HepG2 (cell line): Measurements from ENCODE around the gene CCDC183. TPM values are rescaled to one million over a fixed set of nuclear protein-coding genes. Genes with fewer than 3 reads are reported as not detected.

Experiments used
- AGO2 ChIP-seq: fragments of 200-400 bp; formaldehyde crosslinking; optimal IDR thresholded peaks from 2 replicates; pipeline ENCODE3; 2017; ENCODE audit warnings: mild to moderate bottlenecking, low read depth, low read length, moderate library complexity
- GPN1 ChIP-seq: sonication (generic); formaldehyde crosslinking; IDR thresholded peaks from 2 replicates; pipeline ENCODE4 v1.5.1; 2020; ENCODE audit warnings: missing genetic modification reagents, borderline replicate concordance
- HDAC1 ChIP-seq: sonication (generic); formaldehyde crosslinking; IDR thresholded peaks from 2 replicates; pipeline ENCODE4 v1.5.1; 2020; ENCODE audit warnings: mild to moderate bottlenecking, missing genetic modification reagents
- HMG20B ChIP-seq: conservative IDR thresholded peaks from 2 replicates; pipeline ENCODE4 v1.6.1; 2016; ENCODE audit warnings: missing genetic modification reagents, missing compliant biosample characterization
- MED1 ChIP-seq: sonication (generic); formaldehyde crosslinking; IDR thresholded peaks from 2 replicates; pipeline ENCODE4 v1.4.0; 2020; ENCODE audit warnings: missing genetic modification reagents
- NFKB2 ChIP-seq: sonication (generic); formaldehyde crosslinking; IDR thresholded peaks from 2 replicates; pipeline ENCODE4 v1.4.0; 2020; ENCODE audit warnings: missing genetic modification reagents, borderline replicate concordance
- PHF20 ChIP-seq: sonication (generic); formaldehyde crosslinking; IDR thresholded peaks from 2 replicates; pipeline ENCODE4 v1.5.0; 2020; ENCODE audit warnings: mild to moderate bottlenecking, missing genetic modification reagents
- POLR2AphosphoS5 ChIP-seq: IDR thresholded peaks from 2 replicates; pipeline ENCODE4 v1.6.1; 2012; ENCODE audit warnings: low read depth, low read length
- REPIN1 ChIP-seq: sonication (generic); formaldehyde crosslinking; IDR thresholded peaks from 2 replicates; pipeline ENCODE4 v1.8.0; 2022; ENCODE audit warnings: missing genetic modification reagents, low read depth, mild to moderate bottlenecking, borderline replicate concordance
- RNF219 ChIP-seq: sonication (generic); formaldehyde crosslinking; IDR thresholded peaks from 2 replicates; pipeline ENCODE4 v1.5.0; 2020; ENCODE audit warnings: mild to moderate bottlenecking, missing genetic modification reagents
- SIN3A ChIP-seq: IDR thresholded peaks from 2 replicates; pipeline ENCODE4 v1.6.1; 2011; ENCODE audit warnings: low read depth, mild to moderate bottlenecking, control low read depth, low read length, borderline replicate concordance
- SNAPC2 ChIP-seq: sonication (generic); formaldehyde crosslinking; IDR thresholded peaks from 2 replicates; pipeline ENCODE4 v1.8.1; 2022; ENCODE audit warnings: mild to moderate bottlenecking, missing genetic modification reagents
- U2AF1 ChIP-seq: fragments of 200-400 bp; formaldehyde crosslinking; optimal IDR thresholded peaks from 2 replicates; pipeline ENCODE3; 2017; ENCODE audit warnings: mild to moderate bottlenecking, low read depth, low read length
- ZBTB33 ChIP-seq: sonication (generic); formaldehyde crosslinking; IDR thresholded peaks from 2 replicates; pipeline ENCODE4 v1.4.0; 2020; ENCODE audit warnings: missing genetic modification reagents
- ZFP36L1 ChIP-seq: sonication (generic); formaldehyde crosslinking; IDR thresholded peaks from 2 replicates; pipeline ENCODE4 v1.8.0; 2022; ENCODE audit warnings: mild to moderate bottlenecking, missing genetic modification reagents, moderate library complexity
- ZFP62 ChIP-seq: sonication (generic); formaldehyde crosslinking; IDR thresholded peaks from 2 replicates; pipeline ENCODE4 v1.4.0; 2020; ENCODE audit warnings: missing genetic modification reagents
- ZFX ChIP-seq: sonication (generic); formaldehyde crosslinking; IDR thresholded peaks from 2 replicates; pipeline ENCODE4 v1.4.0; 2020; ENCODE audit warnings: mild to moderate bottlenecking, low read depth, missing genetic modification reagents, moderate library complexity
- ZIK1 ChIP-seq: sonication (generic); formaldehyde crosslinking; IDR thresholded peaks from 2 replicates; pipeline ENCODE4 v1.5.0; 2020; ENCODE audit warnings: mild to moderate bottlenecking, low read depth, missing genetic modification reagents, borderline replicate concordance
- ZNF326 ChIP-seq: sonication (generic); formaldehyde crosslinking; IDR thresholded peaks from 2 replicates; pipeline ENCODE4 v1.4.0; 2020; ENCODE audit warnings: missing genetic modification reagents, borderline replicate concordance
- ZNF343 ChIP-seq: sonication (generic); formaldehyde crosslinking; IDR thresholded peaks from 2 replicates; pipeline ENCODE4 v1.4.0; 2020; ENCODE audit warnings: mild to moderate bottlenecking, missing genetic modification reagents
- ZNF468 ChIP-seq: sonication (generic); formaldehyde crosslinking; IDR thresholded peaks from 2 replicates; pipeline ENCODE4 v1.8.0; 2022; ENCODE audit warnings: mild to moderate bottlenecking, moderate library complexity, missing genetic modification reagents
- ZNF530 ChIP-seq: sonication (generic); formaldehyde crosslinking; IDR thresholded peaks from 2 replicates; pipeline ENCODE4 v1.5.0; 2020; ENCODE audit warnings: low read depth, mild to moderate bottlenecking, missing genetic modification reagents
- ZNF672 ChIP-seq: sonication (generic); formaldehyde crosslinking; IDR thresholded peaks from 2 replicates; pipeline ENCODE4 v1.8.1; 2022; ENCODE audit warnings: missing genetic modification reagents
- polyA plus RNA-seq, 8 experiments: library from polyadenylated mRNA; depleted of rRNA in 3 of 8; stranded (reverse) in 7 of 8; unstranded in 1 of 8; fragments of >200 nt; fragmentation: Illumina TruSeq in 4 of 8; extraction: Trizol in 4 of 8; gene quantifications; 2 replicates each; pipeline versions ENCODE4 v1.2.1 to v1.2.3, GENCODE V29; 2011 to 2016; ENCODE audit warnings: low read depth in 4 of 8, missing spikeins in 1 of 8, mixed read lengths in 1 of 8; ENCODE audit not compliant: insufficient read depth in 1 of 8
- total RNA-seq, 5 experiments: library from RNA; depleted of rRNA; stranded (reverse); fragments of >200 nt; fragmentation: Illumina TruSeq; extraction: Trizol; gene quantifications; 2 replicates each; pipeline ENCODE4 v1.2.3, GENCODE V29; 2016; ENCODE audit warnings: low read depth in 1 of 5
- TF ChIP-seq, protein P1 (sequence below): sonication (generic); formaldehyde crosslinking; IDR thresholded peaks from 2 replicates; pipeline ENCODE4 v1.4.0; 2020; ENCODE audit warnings: mild to moderate bottlenecking, missing genetic modification reagents

CCDC183 gene
- total and polyA plus RNA-seq, 2 of the 13 experiments (the other 11 are each of a cell fraction or from before 2014, with no cell fraction given): 5.0 to 66.4 TPM

DNA sequence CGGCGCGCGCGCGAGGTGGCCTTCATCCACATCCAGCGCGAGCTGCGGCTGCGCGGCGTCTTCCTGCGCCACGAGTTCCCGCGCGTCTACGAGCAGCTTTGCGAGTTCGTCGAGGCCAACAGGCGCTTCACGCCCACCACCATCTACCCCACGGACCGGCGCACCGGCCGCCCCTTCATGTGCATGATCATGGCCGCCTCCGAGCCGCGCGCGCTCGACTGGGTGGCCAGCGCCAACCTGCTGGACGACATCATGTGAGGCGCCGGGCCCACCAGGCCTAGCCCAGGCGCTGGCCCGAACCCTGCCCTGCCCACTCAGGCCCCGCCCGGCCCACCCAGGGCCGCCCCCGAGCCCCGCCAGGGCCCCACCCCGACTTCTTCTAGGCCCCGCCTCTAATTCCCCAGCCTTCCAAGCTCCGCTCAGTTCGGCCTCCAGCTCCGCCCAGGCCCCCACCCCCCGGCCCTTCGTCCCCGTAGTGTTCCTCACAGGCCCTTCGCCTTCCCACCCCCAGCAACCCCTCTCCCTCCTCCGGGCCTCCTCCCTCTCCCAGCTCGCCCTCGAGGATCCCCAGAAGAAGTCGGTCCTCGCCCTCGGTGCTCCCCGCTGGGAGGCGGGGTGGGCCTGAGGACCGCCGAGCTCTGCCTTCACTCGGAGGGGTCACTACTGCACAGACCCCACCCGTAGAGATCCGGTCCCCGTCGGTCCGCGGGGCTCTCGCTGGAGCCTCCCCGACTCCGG is 51.1 kb downstream of the CCDC183 start (continued):
- TF ChIP-seq ZNF672 (CRISPR knock-in tag): 0 out of 2 replicates have a peak, but pooled peaks have one; percentile 12
- TF ChIP-seq MED1 (CRISPR knock-in tag): no peak
- 0 out of 2 replicates have a peak, but pooled peaks have one; percentile 52 for TF ChIP-seq POLR2AphosphoS5
- TF ChIP-seq ZIK1 (CRISPR knock-in tag): 0 out of 2 replicates have a peak, but pooled peaks have one; percentile 21
- TF ChIP-seq ZNF326 (CRISPR knock-in tag): peak; percentile 95
- peak; percentile 3 for TF ChIP-seq U2AF1
- 0 out of 2 replicates have a peak, but pooled peaks have one; percentile 19 for TF ChIP-seq SIN3A
- peak; percentile 98 for TF ChIP-seq ZBTB33
- TF ChIP-seq, protein P1, sequence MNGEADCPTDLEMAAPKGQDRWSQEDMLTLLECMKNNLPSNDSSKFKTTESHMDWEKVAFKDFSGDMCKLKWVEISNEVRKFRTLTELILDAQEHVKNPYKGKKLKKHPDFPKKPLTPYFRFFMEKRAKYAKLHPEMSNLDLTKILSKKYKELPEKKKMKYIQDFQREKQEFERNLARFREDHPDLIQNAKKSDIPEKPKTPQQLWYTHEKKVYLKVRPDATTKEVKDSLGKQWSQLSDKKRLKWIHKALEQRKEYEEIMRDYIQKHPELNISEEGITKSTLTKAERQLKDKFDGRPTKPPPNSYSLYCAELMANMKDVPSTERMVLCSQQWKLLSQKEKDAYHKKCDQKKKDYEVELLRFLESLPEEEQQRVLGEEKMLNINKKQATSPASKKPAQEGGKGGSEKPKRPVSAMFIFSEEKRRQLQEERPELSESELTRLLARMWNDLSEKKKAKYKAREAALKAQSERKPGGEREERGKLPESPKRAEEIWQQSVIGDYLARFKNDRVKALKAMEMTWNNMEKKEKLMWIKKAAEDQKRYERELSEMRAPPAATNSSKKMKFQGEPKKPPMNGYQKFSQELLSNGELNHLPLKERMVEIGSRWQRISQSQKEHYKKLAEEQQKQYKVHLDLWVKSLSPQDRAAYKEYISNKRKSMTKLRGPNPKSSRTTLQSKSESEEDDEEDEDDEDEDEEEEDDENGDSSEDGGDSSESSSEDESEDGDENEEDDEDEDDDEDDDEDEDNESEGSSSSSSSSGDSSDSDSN: no peak
- no peak for TF ChIP-seq NFKB2 (CRISPR knock-in tag)
- TF ChIP-seq PHF20: 0 out of 2 replicates have a peak, but pooled peaks have one; percentile 24
- TF ChIP-seq REPIN1: peak; percentile 55
- no peak for TF ChIP-seq AGO2
- no peak for TF ChIP-seq ZFP62 (CRISPR knock-in tag)
- no peak for TF ChIP-seq HMG20B (CRISPR knock-in tag)
- peak; percentile 59; the same call in 1 of the 2 replicates for TF ChIP-seq RNF219
- no peak for TF ChIP-seq ZNF530 (CRISPR knock-in tag)
- 0 out of 2 replicates have a peak, but pooled peaks have one; percentile 43 for TF ChIP-seq SNAPC2
- TF ChIP-seq ZNF343: peak; percentile 20; the same call in 1 of the 2 replicates
- no peak for TF ChIP-seq ZNF468 (CRISPR knock-in tag)
- TF ChIP-seq ZFP36L1: peak; percentile 50; the same call in 1 of the 2 replicates
- no peak for TF ChIP-seq GPN1 (CRISPR knock-in tag)
- peak; percentile 19; the same call in 1 of the 2 replicates for TF ChIP-seq HDAC1
- TF ChIP-seq ZFX (CRISPR knock-in tag): peak; percentile 65; the same call in 1 of the 2 replicates
